Smooth muscle cell (in vitro differentiated cells): ENCODE measurements around the gene ANKRD9. TPM values are rescaled to one million over a fixed set of nuclear protein-coding genes. Genes with fewer than 3 reads are reported as not detected.

Experiments used
- DNase-seq: peaks from one replicate; lab custom pipeline; 2025; ENCODE audit not compliant: unreplicated experiment; lab: John Stamatoyannopoulos, UW
- H2AFZ ChIP-seq: fragments of 200-600 bp; sonication (generic); 2 replicates; pipeline ENCODE4 v1.6.0; 2016; ENCODE audit warnings: antibody characterized with exemption, low read depth, mild to moderate bottlenecking
- H3F3A ChIP-seq: fragments of 200-600 bp; sonication (generic); 2 replicates; pipeline ENCODE4 v1.6.0; 2017; ENCODE audit warnings: antibody characterized with exemption, low read depth
- H3K27ac ChIP-seq: fragments of 200-600 bp; sonication (generic); 2 replicates; pipeline ENCODE4 v1.5.1; 2016; ENCODE audit warnings: low read depth, mild to moderate bottlenecking
- H3K27me3 ChIP-seq: fragments of 200-600 bp; sonication (generic); 2 replicates; pipeline ENCODE4 v1.6.1; 2016; ENCODE audit warnings: low read depth, mild to moderate bottlenecking
- H3K36me3 ChIP-seq: fragments of 200-600 bp; sonication (generic); 2 replicates; pipeline ENCODE4 v1.5.1; 2016; ENCODE audit warnings: low read depth
- H3K4me1 ChIP-seq: fragments of 200-600 bp; sonication (generic); 2 replicates; pipeline ENCODE4 v1.5.1; 2016; ENCODE audit warnings: low read depth
- H3K4me2 ChIP-seq: fragments of 200-600 bp; sonication (generic); 2 replicates; pipeline ENCODE4 v1.6.0; 2016; ENCODE audit warnings: mild to moderate bottlenecking
- H3K4me3 ChIP-seq: fragments of 200-600 bp; sonication (generic); 2 replicates; pipeline ENCODE4 v1.5.1; 2016; ENCODE audit warnings: mild to moderate bottlenecking
- H3K79me2 ChIP-seq: fragments of 200-600 bp; sonication (generic); 2 replicates; pipeline ENCODE4 v1.6.0; 2016; ENCODE audit warnings: low read depth, mild to moderate bottlenecking
- H3K9ac ChIP-seq: fragments of 200-600 bp; sonication (generic); 2 replicates; pipeline ENCODE4 v1.6.0; 2016; ENCODE audit warnings: low read depth
- H3K9me3 ChIP-seq: fragments of 200-600 bp; sonication (generic); replicated peaks from 2 replicates; pipeline ENCODE4 v1.5.1; 2016; ENCODE audit warnings: low read depth
- H4K20me1 ChIP-seq: fragments of 200-600 bp; sonication (generic); 2 replicates; pipeline ENCODE4 v1.6.0; 2016; ENCODE audit warnings: low read depth
- WGBS: methylation state at CpG from one replicate; pipeline ENCODE4 v1.1.7; 2016; ENCODE audit warnings: low lambda C conversion rate; 5-methylcytosine and 5-hydroxymethylcytosine counted together
- polyA plus RNA-seq: library from polyadenylated mRNA; unstranded; fragments of >200 nt; fragmentation: Nextera tagmentation; extraction: Ambion mirVana; gene quantifications from 2 replicates; pipeline ENCODE4 v1.2.1, GENCODE V29; 2016
- total RNA-seq: library from RNA; depleted of rRNA; stranded (reverse); fragments of >200 nt; gene quantifications from 2 replicates; pipeline ENCODE4 v1.2.3, GENCODE V29; 2014
- TF ChIP-seq, protein P1 (sequence below): fragments of 200-600 bp; sonication (generic); IDR thresholded peaks from 2 replicates; pipeline ENCODE4 v1.5.1; 2017; ENCODE audit warnings: borderline replicate concordance, mild to moderate bottlenecking, antibody characterized with exemption; ENCODE audit not compliant: insufficient read depth, poor library complexity, severe bottlenecking

The ANKRD9 gene
- total and polyA plus RNA-seq, 2 experiments from 2014 or later: 17.2 to 38.9 TPM

DNA sequence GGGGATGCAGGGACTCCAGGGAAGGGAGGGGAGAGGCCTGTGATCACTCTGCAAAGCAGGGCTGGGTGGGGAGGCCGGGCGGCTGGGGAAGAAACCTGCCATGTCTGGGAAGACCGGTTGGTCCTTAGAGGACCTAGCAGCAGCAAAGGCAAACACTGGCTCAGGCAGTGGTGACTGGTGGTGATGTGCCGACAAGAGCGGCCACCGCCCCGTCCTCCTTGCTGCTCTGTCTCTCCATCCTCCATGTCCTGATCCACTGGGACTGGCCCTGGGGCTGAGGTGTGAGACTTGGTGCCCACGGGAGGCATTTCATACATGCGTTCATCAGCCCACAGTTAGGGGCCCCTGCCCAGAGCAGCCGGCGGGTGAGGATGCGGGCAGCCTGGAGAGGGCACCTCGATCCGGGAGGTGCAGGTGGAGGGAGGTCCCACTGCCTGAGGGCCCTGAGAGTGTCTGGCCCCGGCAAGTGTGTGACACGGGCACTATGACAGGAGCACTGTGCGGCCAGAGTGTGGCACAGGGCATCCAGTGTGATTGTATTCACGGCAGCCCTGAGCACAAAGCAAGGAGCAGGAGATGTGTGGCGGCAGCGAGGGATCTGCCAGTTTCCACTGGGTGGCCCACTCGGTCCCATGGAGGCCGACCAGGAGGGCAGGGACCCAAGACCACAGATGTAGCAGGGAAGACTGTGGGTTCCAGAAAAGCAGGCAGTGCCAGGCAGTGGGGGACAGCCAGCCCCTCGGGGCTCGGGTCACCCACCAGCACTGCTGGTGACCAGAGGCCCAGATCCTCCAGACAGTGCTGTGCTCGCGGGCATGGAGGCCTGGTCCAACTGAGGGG lies 13.9 kb downstream of the ANKRD9 start:
- Histone ChIP-seq H3K4me1 (no peaks in the 10 kb centered on the region), H3K9me3 (no peaks in the 10 kb centered on the region), H3K4me3 (no peak overlapping the region), H3K79me2 (no peaks in the 10 kb centered on the region), H3K27me3 (no peaks in the 10 kb centered on the region), H3K27ac (no peak overlapping the region), H3F3A (no peaks in the 10 kb centered on the region), H3K9ac (no peak overlapping the region), H2AFZ (no peak overlapping the region), H4K20me1 (no peaks in the 10 kb centered on the region), H3K36me3 (no peaks in the 10 kb centered on the region), H3K4me2 (no peak overlapping the region)
- 95% methylated on average over 24 of the region's 26 CpGs for WGBS
- TF ChIP-seq, protein P1, sequence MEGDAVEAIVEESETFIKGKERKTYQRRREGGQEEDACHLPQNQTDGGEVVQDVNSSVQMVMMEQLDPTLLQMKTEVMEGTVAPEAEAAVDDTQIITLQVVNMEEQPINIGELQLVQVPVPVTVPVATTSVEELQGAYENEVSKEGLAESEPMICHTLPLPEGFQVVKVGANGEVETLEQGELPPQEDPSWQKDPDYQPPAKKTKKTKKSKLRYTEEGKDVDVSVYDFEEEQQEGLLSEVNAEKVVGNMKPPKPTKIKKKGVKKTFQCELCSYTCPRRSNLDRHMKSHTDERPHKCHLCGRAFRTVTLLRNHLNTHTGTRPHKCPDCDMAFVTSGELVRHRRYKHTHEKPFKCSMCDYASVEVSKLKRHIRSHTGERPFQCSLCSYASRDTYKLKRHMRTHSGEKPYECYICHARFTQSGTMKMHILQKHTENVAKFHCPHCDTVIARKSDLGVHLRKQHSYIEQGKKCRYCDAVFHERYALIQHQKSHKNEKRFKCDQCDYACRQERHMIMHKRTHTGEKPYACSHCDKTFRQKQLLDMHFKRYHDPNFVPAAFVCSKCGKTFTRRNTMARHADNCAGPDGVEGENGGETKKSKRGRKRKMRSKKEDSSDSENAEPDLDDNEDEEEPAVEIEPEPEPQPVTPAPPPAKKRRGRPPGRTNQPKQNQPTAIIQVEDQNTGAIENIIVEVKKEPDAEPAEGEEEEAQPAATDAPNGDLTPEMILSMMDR: no peak
- DNase-seq: no peak

- no peaks in the 10 kb centered on the region for H3K36me3 ChIP-seq
- no peaks in the 10 kb centered on the region for H4K20me1 ChIP-seq
- no peaks in the 10 kb centered on the region for H3K27me3 ChIP-seq
Measured at GRCh38 chr14:102493585-102493984, 16.0 kb downstream of the ANKRD9 start.

DNA sequence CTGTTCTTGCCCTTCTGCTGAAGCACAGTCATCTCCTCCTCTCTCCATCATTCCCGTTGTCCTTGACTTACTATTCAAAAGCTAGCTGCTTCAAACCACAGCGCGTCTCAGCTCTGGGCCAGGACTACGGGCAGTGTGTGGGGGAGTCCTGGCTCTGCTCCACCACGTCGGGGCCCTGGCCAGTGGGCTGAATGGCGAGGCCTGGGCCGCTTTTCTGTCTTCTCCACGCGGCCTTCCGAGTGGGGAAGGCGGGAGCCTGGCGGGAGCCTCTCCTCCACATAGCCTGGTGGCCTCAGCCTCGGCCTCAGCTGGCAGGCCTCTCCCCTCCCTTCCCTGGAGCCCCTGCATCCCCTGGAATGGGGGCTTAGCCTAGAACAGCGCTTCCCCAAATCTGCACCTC lies 16.5 kb downstream of the ANKRD9 start:
- H2AFZ ChIP-seq: no peak overlapping the region
- no peak for DNase-seq
- no peaks in the 10 kb centered on the region for H3K9me3 ChIP-seq
- no peak overlapping the region for H3K4me3 ChIP-seq
- H3K36me3 ChIP-seq: no peaks in the 10 kb centered on the region
- no peak overlapping the region for H3K9ac ChIP-seq
- WGBS: 93% methylated on average over 15 of the region's 15 CpGs
- no peak overlapping the region for H3K4me2 ChIP-seq
- TF ChIP-seq, protein P1: no peak
- H3K79me2 ChIP-seq: no peaks in the 10 kb centered on the region
- no peaks in the 10 kb centered on the region for H3K27me3 ChIP-seq
- H3K27ac ChIP-seq: no peak overlapping the region
- H4K20me1 ChIP-seq: no peaks in the 10 kb centered on the region
- H3K4me1 ChIP-seq: no peaks in the 10 kb centered on the region
- H3F3A ChIP-seq: no peaks in the 10 kb centered on the region

More at GRCh38 chr14:102493585-102493984, 16.0 kb downstream of the ANKRD9 start:
- Histone ChIP-seq H3K4me2 (no peak overlapping the region), H3K4me1 (no peaks in the 10 kb centered on the region), H3K9ac (no peak overlapping the region), H3K27ac (no peak overlapping the region), H2AFZ (no peak overlapping the region), H3K4me3 (no peak overlapping the region), H3K9me3 (no peaks in the 10 kb centered on the region), H3F3A (no peaks in the 10 kb centered on the region), H3K79me2 (no peaks in the 10 kb centered on the region)
- WGBS: 99% methylated on average over 15 of the region's 15 CpGs
- TF ChIP-seq, protein P1: no peak
- DNase-seq: no peak

- Histone ChIP-seq H3K4me1 (no peaks in the 10 kb centered on the region), H3K27me3 (no peaks in the 10 kb centered on the region), H3K4me2 (no peak overlapping the region), H3K79me2 (no peaks in the 10 kb centered on the region), H3K27ac (no peak overlapping the region), H3F3A (no peaks in the 10 kb centered on the region), H2AFZ (no peak overlapping the region), H3K9me3 (no peaks in the 10 kb centered on the region), H3K9ac (no peak overlapping the region), H4K20me1 (no peaks in the 10 kb centered on the region), H3K36me3 (no peaks in the 10 kb centered on the region), H3K4me3 (no peak overlapping the region)
- TF ChIP-seq, protein P1: no peak
- DNase-seq: no peak
- WGBS: 96% methylated on average over 17 of the region's 17 CpGs
Measured at GRCh38 chr14:102492531-102492910, 17.1 kb downstream of the ANKRD9 start.
